Mucosa of descending colon (tissue), 3 donors: ENCODE measurements around the gene PPFIBP2. TPM values are rescaled to one million over a fixed set of nuclear protein-coding genes. Genes with fewer than 3 reads are reported as not detected.

Experiments used
- ATAC-seq: fragments of 200-7000 bp; cut with Tn5 transposase; one replicate; pipeline ENCODE4 v1.9.1; 2020; ENCODE audit warnings: mild to moderate bottlenecking, moderate library complexity
- DNase-seq, 3 donors: peaks; one replicate each; pipeline ENCODE4 v3.0.0-alpha.2; 2020
- H3K36me3 ChIP-seq: fragments of 200-600 bp; one replicate; pipeline ENCODE4 v1.8.0; 2021; ENCODE audit warnings: low read depth, mild to moderate bottlenecking
- H3K4me1 ChIP-seq: fragments of 200-600 bp; one replicate; pipeline ENCODE4 v1.8.0; 2021; ENCODE audit warnings: low read depth, mild to moderate bottlenecking
- H3K4me3 ChIP-seq: fragments of 200-600 bp; one replicate; pipeline ENCODE4 v1.8.0; 2021; ENCODE audit warnings: mild to moderate bottlenecking
- H3K9me3 ChIP-seq: fragments of 200-600 bp; one replicate; pipeline ENCODE4 v1.8.0; 2021; ENCODE audit warnings: mild to moderate bottlenecking
- intact Hi-C, 2 donors: fragments of 100-400 bp; cut with DNase I in 1 of 2; cut with micrococcal nuclease in 1 of 2; formaldehyde crosslinking; loops; one replicate each; pipeline versions ENCODE4 v1.11.0 to v1.11.1; 2022; cut with DNase I, micrococcal nuclease
- total RNA-seq, 3 donors: library from RNA; stranded (reverse); fragmentation: NEBNext Ultra II Directional in 2 of 3; extraction: Animal tissue kit (Norgen Biotek cat#: 25700) in 2 of 3; gene quantifications; one replicate each; pipeline versions ENCODE4 v1.2.1 to v1.2.4, GENCODE V29; 2021 to 2023
- TF ChIP-seq, protein P1 (sequence below): fragments of 200-600 bp; IDR thresholded peaks from one replicate; pipeline ENCODE4 v1.8.0; 2022; ENCODE audit warnings: antibody characterized with exemption, mild to moderate bottlenecking
- donor health status: DM: no; HTN: no; CAD: no; lungs with moderate emphysema.
- donor health status: DM: no; HTN: no; CAD: no.
- donor health status: DM: no; HTN: yes; CAD: no.

Gene PPFIBP2
- total RNA-seq, 3 donors from 2014 or later: 40.1 to 83.5 (median 69.2) TPM

DNA sequence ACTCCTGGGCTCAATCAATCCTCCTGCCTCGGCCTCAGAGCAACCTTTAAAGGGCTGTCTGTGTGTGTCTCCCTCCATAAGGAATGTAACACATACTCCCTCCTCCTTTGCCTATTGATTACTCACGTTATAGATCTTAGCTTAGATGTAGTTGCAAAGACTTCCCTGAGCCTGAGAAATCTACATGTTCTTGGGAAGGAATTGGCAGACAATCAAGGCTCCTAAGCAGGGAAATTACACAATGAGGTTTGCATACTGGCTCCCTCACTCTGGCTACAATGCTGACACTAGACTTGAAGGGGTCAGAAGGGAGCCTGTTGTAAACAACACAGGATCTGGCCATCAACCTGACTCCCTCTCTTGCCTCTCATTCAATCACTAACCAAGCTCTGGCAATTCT is 33.7 kb upstream of the PPFIBP2 start:
- DNase-seq (no peak), ATAC-seq (no peak)
- TF ChIP-seq, protein P1, sequence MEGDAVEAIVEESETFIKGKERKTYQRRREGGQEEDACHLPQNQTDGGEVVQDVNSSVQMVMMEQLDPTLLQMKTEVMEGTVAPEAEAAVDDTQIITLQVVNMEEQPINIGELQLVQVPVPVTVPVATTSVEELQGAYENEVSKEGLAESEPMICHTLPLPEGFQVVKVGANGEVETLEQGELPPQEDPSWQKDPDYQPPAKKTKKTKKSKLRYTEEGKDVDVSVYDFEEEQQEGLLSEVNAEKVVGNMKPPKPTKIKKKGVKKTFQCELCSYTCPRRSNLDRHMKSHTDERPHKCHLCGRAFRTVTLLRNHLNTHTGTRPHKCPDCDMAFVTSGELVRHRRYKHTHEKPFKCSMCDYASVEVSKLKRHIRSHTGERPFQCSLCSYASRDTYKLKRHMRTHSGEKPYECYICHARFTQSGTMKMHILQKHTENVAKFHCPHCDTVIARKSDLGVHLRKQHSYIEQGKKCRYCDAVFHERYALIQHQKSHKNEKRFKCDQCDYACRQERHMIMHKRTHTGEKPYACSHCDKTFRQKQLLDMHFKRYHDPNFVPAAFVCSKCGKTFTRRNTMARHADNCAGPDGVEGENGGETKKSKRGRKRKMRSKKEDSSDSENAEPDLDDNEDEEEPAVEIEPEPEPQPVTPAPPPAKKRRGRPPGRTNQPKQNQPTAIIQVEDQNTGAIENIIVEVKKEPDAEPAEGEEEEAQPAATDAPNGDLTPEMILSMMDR: no peak
- intact Hi-C loops: no loop called here
- no peak overlapping the region for H3K4me3 ChIP-seq
- H3K4me1 ChIP-seq: no peaks in the 10 kb centered on the region
- no peaks in the 10 kb centered on the region for H3K36me3 ChIP-seq
- H3K9me3 ChIP-seq: no peaks in the 10 kb centered on the region

DNA sequence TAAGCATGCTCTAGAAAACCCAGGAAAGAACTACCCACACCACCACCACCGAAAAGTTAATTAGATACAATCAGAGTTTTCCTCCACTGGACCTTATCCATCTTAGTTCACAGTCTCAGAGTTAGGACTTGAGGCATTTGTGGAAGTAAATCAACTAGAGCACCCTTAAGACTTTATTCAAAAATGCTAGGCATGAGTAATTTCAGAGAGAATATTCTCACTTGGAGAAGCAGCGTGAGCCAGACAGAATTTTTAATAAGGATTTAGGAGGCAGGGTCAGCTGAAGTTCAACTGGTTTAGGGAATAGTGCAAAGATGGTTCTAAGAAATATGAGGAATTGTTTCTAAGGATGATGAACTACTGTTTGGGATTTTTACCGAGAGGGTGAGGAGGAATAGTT is 29.7 kb upstream of the PPFIBP2 start:
- DNase-seq: no peak
- Histone ChIP-seq H3K9me3 (no peaks in the 10 kb centered on the region), H3K4me3 (no peak overlapping the region), H3K4me1 (no peaks in the 10 kb centered on the region), H3K36me3 (no peaks in the 10 kb centered on the region)
- TF ChIP-seq, protein P1: no peak
- intact Hi-C loops: no loop called here
- ATAC-seq: no peak

DNA sequence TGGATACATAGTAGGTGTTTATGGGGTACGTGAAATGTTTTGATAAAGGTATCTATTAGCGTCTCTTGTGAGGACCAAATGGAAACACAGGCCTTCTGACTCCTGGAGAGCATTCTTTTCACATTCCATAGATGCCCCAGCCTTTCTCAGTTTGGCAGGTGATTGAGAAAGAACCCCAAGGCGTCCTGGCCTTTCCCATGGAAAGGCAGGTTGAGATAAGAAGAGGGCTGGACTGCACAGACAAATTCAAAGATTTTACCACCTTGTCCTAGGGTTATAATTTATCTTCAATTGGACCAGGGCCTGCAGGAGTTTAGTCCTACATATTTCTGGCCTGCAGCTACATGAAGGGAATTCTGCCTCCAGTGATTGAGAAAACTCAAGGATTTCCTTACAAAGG is 29.2 kb upstream of the PPFIBP2 start:
- DNase-seq: no peak
- Histone ChIP-seq H3K9me3 (no peaks in the 10 kb centered on the region), H3K36me3 (no peaks in the 10 kb centered on the region), H3K4me3 (no peak overlapping the region), H3K4me1 (no peaks in the 10 kb centered on the region)
- TF ChIP-seq, protein P1: no peak
- no peak for ATAC-seq
- intact Hi-C loops: no loop called here

DNA sequence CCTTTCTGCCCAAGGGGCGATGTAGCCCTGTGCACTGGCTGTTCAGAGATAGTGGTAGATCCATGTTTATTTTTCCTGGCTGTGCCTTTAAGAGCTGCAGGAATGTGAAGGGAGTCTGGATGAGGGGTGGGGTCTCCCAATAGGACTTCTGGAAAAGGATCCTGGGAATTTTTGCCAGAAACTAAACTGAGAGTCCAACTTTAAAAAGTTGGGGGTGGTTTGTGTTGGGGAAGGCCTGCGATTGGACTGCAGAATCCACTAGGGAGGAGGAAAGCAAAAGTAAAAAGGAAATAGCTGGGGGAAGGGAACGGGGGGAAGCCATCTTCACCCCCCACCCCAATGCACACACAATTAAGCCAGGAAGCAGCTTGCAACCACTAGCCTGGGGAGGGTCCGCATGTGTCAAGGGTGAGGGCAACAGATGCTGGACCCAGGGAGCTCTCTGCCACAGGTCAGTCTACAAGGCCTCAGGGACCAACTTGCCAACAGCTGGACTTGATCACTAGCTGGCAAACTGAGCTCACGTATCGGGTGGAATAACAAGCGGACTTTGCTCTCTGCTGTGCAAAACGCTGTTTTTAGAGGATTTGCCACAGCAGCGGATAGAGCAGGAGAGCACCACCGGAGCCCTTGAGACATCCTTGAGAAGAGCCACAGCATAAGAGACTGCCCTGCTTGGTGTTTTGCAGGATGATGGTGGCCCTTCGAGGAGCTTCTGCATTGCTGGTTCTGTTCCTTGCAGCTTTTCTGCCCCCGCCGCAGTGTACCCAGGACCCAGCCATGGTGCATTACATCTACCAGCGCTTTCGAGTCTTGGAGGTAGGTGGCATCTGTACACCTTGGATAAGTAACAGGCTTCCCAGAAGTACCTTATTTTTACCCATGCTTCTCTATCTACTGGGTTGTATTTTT is 28.4 kb upstream of the PPFIBP2 start, which contains the start of gene OLFML1:
Gene OLFML1 (plus strand): TSS at position 321 of the 912 bp plus-strand sequence. CDS start 370 bp downstream, at position 691.
- no peaks in the 10 kb centered on the region for H3K36me3 ChIP-seq
- H3K4me1 ChIP-seq: no peaks in the 10 kb centered on the region
- no peak within 1 kb of the TSS for H3K4me3 ChIP-seq
- peak in 1 of 3 donors; percentile 11 for DNase-seq
- no peaks in the 10 kb centered on the region for H3K9me3 ChIP-seq
- ATAC-seq: peak; percentile 14
- intact Hi-C loops: no loop called here
- TF ChIP-seq, protein P1: no peak

DNA sequence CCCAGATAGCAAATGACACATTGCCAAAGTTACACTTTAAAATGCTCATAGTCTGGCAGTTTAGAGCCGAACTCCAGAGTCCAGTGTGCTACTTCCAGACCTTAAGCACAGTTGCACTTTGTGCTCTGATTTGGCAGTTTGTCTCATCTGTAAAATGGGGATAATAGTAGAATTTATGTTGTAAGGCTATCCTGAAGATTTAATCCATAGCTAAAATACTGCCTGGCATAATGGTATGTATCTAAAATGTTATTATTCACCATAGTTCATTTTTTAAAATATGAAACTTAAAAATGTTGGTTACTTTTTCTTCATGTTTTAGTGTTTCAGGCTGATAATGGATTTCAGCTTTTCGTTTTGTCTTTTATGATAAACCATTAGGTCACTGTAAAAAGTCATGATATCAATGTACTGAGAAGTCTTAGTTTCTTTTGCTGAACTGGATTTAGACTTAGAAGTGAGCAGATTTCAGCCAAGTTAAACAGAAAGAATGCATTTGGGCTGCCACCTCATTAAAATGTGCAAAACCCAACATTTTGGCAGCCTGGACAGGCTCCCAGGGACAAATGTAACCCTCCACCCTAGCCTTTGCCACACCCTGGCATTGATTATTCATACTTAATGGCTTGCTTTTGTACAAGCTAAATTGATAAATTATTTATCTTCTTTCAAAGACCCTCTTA is 27.6 kb upstream of the PPFIBP2 start:
- TF ChIP-seq, protein P1: no peak
- H3K36me3 ChIP-seq: no peaks in the 10 kb centered on the region
- H3K4me1 ChIP-seq: no peaks in the 10 kb centered on the region
- DNase-seq (no peak), ATAC-seq (no peak)
- intact Hi-C loops: no loop called here
- no peaks in the 10 kb centered on the region for H3K9me3 ChIP-seq
- no peak overlapping the region for H3K4me3 ChIP-seq
